ENCODE data around the gene DHCR24.

The DHCR24 gene

DNA sequence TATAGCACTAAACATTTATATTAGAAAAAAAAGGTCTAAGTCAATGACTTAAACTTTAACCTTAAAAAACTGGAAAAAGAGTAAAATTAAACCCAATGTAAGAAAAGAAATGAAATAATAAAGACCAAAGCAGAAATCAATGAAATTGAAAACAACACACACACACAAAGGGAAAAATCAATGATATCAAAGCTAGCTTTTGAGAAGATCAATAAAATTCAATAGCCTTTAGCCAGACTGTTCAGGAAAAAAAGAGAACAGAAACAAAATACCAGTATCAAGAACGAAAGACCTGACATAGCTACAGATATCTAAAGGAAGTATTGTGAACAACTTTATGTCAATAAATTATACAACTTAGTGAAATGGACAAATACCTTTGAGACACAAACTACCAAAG, 7.1 kb downstream of the DHCR24 start:
- Histone ChIP-seq H3K4me1 (ENCODE audit: control insufficient read depth, insufficient read depth, low read length) (no peaks in the 10 kb centered on the region; the same call in 1 of the 2 replicates), H3K27ac (ENCODE audit: low read length) (no peak overlapping the region), H3K9me3 (ENCODE audit: control insufficient read depth, insufficient read depth, low read length) (0 out of 2 replicates have a peak, but pooled peaks cover 1% of the 10 kb centered on the region), H3K27me3 (ENCODE audit: control insufficient read depth, insufficient read depth, low read length) (no peaks in the 10 kb centered on the region), H3K36me3 (ENCODE audit: control insufficient read depth, insufficient read depth, low read length) (peaks cover 22% of the 10 kb centered on the region), H3K4me3 (ENCODE audit: low read length) (no peak overlapping the region)
- no CpG with 5 or more reads among the region's 1 CpG for WGBS (ENCODE audit: insufficient coverage, insufficient read length)
- DNase-seq (ENCODE audit: low read depth, low spot score), result no peak

GRCh38 chr1:54876814-54877213, 10.2 kb downstream of the DHCR24 start:
- DNase-seq (ENCODE audit: low read depth, low spot score), result no peak
- no peak overlapping the region for H3K27ac ChIP-seq (ENCODE audit: low read length)
- H3K36me3 ChIP-seq (ENCODE audit: control insufficient read depth, insufficient read depth, low read length), result peaks cover 34% of the 10 kb centered on the region
- H3K27me3 ChIP-seq (ENCODE audit: control insufficient read depth, insufficient read depth, low read length), result no peaks in the 10 kb centered on the region
- no CpG with 5 or more reads among the region's 5 CpGs for WGBS (ENCODE audit: insufficient coverage, insufficient read length)
- no peaks in the 10 kb centered on the region for H3K4me1 ChIP-seq (ENCODE audit: control insufficient read depth, insufficient read depth, low read length)
- no peaks in the 10 kb centered on the region for H3K9me3 ChIP-seq (ENCODE audit: control insufficient read depth, insufficient read depth, low read length)
- no peak overlapping the region for H3K4me3 ChIP-seq (ENCODE audit: low read length)

GRCh38 chr1:54875000-54875399, 12.0 kb downstream of the DHCR24 start:
- Histone ChIP-seq H3K27me3 (ENCODE audit: control insufficient read depth, insufficient read depth, low read length) (no peaks in the 10 kb centered on the region), H3K9me3 (ENCODE audit: control insufficient read depth, insufficient read depth, low read length) (no peaks in the 10 kb centered on the region), H3K4me1 (ENCODE audit: control insufficient read depth, insufficient read depth, low read length) (no peaks in the 10 kb centered on the region), H3K4me3 (ENCODE audit: low read length) (no peak overlapping the region; the same call in 1 of the 2 replicates), H3K27ac (ENCODE audit: low read length) (no peak overlapping the region), H3K36me3 (ENCODE audit: control insufficient read depth, insufficient read depth, low read length) (peaks cover 45% of the 10 kb centered on the region)
- WGBS (ENCODE audit: insufficient coverage, insufficient read length), result no CpG with 5 or more reads among the region's 5 CpGs
- DNase-seq (ENCODE audit: low read depth, low spot score), result no peak

DNA sequence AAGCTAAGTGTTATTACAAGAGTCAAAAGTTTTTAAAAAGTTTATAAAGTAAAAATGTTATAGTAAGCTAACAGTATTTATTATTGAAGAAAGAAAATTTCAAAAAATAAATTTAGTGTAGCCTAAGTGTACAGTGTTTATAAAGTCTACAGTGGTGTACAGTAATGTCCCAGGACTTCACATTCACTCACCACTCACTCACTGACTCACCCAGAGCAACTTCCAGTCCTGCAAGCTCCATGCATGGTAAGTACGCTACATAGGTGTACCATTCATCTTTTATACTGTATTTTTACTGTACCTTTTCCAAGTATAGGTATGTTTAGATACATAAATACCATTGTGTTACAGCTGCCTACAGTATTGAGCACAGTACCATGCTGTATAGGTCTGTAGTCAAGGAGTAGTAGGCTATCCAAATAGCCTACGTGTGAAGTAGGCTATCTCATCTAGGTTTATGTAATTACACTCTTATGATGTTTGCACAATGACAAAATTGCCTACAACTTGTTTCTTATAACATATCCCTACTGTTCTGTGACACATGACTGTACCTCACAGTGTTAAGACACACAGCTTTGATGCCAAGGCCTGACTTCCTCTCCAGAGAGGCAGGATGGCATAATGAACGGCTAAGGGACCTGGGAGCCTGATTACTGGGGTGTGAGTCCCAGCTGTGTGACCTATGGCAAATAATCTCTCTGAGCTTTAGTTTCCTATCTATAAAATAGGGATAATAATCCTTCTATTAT, 12.7 kb downstream of the DHCR24 start:
- no peaks in the 10 kb centered on the region for H3K9me3 ChIP-seq (ENCODE audit: control insufficient read depth, insufficient read depth, low read length)
- DNase-seq (ENCODE audit: low read depth, low spot score), result no peak
- H3K4me3 ChIP-seq (ENCODE audit: low read length), result no peak overlapping the region
- H3K27ac ChIP-seq (ENCODE audit: low read length), result no peak overlapping the region
- H3K36me3 ChIP-seq (ENCODE audit: control insufficient read depth, insufficient read depth, low read length), result peaks cover 49% of the 10 kb centered on the region
- H3K4me1 ChIP-seq (ENCODE audit: control insufficient read depth, insufficient read depth, low read length), result no peaks in the 10 kb centered on the region
- no CpG with 5 or more reads among the region's 3 CpGs for WGBS (ENCODE audit: insufficient coverage, insufficient read length)
- H3K27me3 ChIP-seq (ENCODE audit: control insufficient read depth, insufficient read depth, low read length), result no peaks in the 10 kb centered on the region

GRCh38 chr1:54872036-54872331, 15.0 kb downstream of the DHCR24 start:
- Histone ChIP-seq H3K9me3 (ENCODE audit: control insufficient read depth, insufficient read depth, low read length) (no peaks in the 10 kb centered on the region), H3K4me3 (ENCODE audit: low read length) (no peak overlapping the region), H3K4me1 (ENCODE audit: control insufficient read depth, insufficient read depth, low read length) (no peaks in the 10 kb centered on the region), H3K27ac (ENCODE audit: low read length) (no peak overlapping the region), H3K36me3 (ENCODE audit: control insufficient read depth, insufficient read depth, low read length) (peaks cover 62% of the 10 kb centered on the region), H3K27me3 (ENCODE audit: control insufficient read depth, insufficient read depth, low read length) (no peaks in the 10 kb centered on the region)
- WGBS (ENCODE audit: insufficient coverage, insufficient read length), result no CpG with 5 or more reads among the region's 5 CpGs
- no peak for DNase-seq (ENCODE audit: low read depth, low spot score)

DNA sequence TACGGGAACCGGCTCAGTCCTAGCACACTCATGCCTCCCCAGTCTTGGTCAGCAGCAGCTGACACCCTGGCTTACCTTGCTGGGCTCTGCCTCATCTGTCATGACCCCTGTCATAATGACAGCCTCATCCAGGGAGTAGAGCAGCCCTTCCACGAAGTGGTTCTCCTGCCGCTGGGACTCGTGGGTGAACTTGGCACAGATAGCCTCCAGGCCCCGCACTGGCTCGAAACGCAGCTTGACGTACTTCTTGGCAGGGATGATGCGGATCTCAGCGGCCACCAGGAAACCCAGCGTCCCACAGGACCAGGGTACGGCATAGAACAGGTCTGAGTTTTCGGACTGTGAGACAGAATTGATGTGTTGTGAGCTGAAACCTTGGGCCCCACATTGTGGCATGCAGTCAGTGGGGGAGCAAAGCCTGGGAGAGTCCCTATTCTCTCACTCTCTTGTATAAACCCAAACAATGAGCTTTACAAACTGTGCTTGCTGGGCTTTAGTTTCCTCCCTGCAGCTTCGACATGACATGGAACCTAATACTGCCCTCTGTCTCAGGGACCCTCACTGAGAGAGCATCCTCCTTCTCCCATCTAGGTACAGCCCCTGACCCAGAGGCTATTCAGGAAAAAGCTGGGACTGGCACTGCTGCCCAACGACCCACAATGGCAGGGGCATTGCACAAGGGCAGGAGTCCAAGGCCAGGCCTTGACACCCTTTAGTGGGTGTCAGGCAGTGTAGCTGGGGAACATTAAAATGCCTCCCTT, 15.5 kb downstream of the DHCR24 start:
- Histone ChIP-seq H3K27ac (ENCODE audit: low read length) (no peak overlapping the region), H3K4me1 (ENCODE audit: control insufficient read depth, insufficient read depth, low read length) (no peaks in the 10 kb centered on the region), H3K27me3 (ENCODE audit: control insufficient read depth, insufficient read depth, low read length) (no peaks in the 10 kb centered on the region), H3K36me3 (ENCODE audit: control insufficient read depth, insufficient read depth, low read length) (peaks cover 68% of the 10 kb centered on the region), H3K4me3 (ENCODE audit: low read length) (no peak overlapping the region), H3K9me3 (ENCODE audit: control insufficient read depth, insufficient read depth, low read length) (no peaks in the 10 kb centered on the region)
- no CpG with 5 or more reads among the region's 16 CpGs for WGBS (ENCODE audit: insufficient coverage, insufficient read length)
- no peak for DNase-seq (ENCODE audit: low read depth, low spot score)

DNA sequence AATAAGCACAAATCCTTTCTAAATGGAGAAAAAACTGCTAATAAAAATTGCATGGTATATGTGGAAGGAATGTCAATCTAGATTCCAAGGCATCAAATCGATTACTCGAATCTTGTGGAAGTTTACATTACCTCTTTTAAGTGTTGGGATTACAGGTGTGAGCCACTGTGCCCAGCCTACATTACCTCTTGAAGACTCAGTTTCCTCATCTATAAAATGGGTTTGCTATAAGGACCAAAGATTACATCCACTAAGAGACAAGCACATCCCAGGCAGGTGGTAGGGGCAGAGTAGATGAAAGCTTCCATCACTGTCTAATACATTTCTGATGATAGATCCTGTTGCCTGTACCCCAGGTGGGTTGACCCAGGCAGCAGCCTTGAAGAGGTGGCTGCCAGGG, 16.1 kb downstream of the DHCR24 start:
- H3K4me3 ChIP-seq (ENCODE audit: low read length), result no peak overlapping the region
- no CpG with 5 or more reads among the region's 2 CpGs for WGBS (ENCODE audit: insufficient coverage, insufficient read length)
- H3K9me3 ChIP-seq (ENCODE audit: control insufficient read depth, insufficient read depth, low read length), result no peaks in the 10 kb centered on the region
- H3K36me3 ChIP-seq (ENCODE audit: control insufficient read depth, insufficient read depth, low read length), result peaks cover 70% of the 10 kb centered on the region
- DNase-seq (ENCODE audit: low read depth, low spot score), result no peak
- no peaks in the 10 kb centered on the region for H3K4me1 ChIP-seq (ENCODE audit: control insufficient read depth, insufficient read depth, low read length)
- no peaks in the 10 kb centered on the region for H3K27me3 ChIP-seq (ENCODE audit: control insufficient read depth, insufficient read depth, low read length)
- H3K27ac ChIP-seq (ENCODE audit: low read length), result no peak overlapping the region

GRCh38 chr1:54869173-54869851, 17.7 kb downstream of the DHCR24 start:
- WGBS (ENCODE audit: insufficient coverage, insufficient read length), result no CpG with 5 or more reads among the region's 6 CpGs
- H3K27ac ChIP-seq (ENCODE audit: low read length), result no peak overlapping the region
- H3K27me3 ChIP-seq (ENCODE audit: control insufficient read depth, insufficient read depth, low read length), result no peaks in the 10 kb centered on the region
- H3K36me3 ChIP-seq (ENCODE audit: control insufficient read depth, insufficient read depth, low read length), result peaks cover 71% of the 10 kb centered on the region
- no peaks in the 10 kb centered on the region for H3K4me1 ChIP-seq (ENCODE audit: control insufficient read depth, insufficient read depth, low read length)
- DNase-seq (ENCODE audit: low read depth, low spot score), result no peak
- no peaks in the 10 kb centered on the region for H3K9me3 ChIP-seq (ENCODE audit: control insufficient read depth, insufficient read depth, low read length)
- no peak overlapping the region for H3K4me3 ChIP-seq (ENCODE audit: low read length)

DNA sequence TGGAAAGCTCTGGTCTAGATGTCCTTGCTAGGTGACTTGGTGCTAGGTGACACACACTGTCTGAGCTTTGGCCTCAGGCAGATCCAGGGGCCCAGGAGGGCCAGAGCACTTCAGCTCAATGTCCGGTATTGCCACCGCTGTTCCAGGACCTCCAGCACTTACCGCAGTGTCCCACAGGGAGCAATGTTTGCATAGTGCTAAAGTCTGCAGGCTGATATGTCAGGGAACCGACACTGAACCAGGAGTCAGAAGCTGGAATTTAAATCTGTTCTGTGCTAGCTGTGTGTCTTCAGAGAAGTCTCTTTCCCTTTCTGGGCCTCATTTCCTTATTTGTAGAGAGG, 19.3 kb downstream of the DHCR24 start:
- no peak overlapping the region for H3K4me3 ChIP-seq (ENCODE audit: low read length)
- H3K4me1 ChIP-seq (ENCODE audit: control insufficient read depth, insufficient read depth, low read length), result no peaks in the 10 kb centered on the region
- H3K27ac ChIP-seq (ENCODE audit: low read length), result no peak overlapping the region
- no peak for DNase-seq (ENCODE audit: low read depth, low spot score)
- H3K27me3 ChIP-seq (ENCODE audit: control insufficient read depth, insufficient read depth, low read length), result no peaks in the 10 kb centered on the region
- H3K36me3 ChIP-seq (ENCODE audit: control insufficient read depth, insufficient read depth, low read length), result peaks cover 62% of the 10 kb centered on the region
- H3K9me3 ChIP-seq (ENCODE audit: control insufficient read depth, insufficient read depth, low read length), result no peaks in the 10 kb centered on the region
- no CpG with 5 or more reads among the region's 4 CpGs for WGBS (ENCODE audit: insufficient coverage, insufficient read length)

DNA sequence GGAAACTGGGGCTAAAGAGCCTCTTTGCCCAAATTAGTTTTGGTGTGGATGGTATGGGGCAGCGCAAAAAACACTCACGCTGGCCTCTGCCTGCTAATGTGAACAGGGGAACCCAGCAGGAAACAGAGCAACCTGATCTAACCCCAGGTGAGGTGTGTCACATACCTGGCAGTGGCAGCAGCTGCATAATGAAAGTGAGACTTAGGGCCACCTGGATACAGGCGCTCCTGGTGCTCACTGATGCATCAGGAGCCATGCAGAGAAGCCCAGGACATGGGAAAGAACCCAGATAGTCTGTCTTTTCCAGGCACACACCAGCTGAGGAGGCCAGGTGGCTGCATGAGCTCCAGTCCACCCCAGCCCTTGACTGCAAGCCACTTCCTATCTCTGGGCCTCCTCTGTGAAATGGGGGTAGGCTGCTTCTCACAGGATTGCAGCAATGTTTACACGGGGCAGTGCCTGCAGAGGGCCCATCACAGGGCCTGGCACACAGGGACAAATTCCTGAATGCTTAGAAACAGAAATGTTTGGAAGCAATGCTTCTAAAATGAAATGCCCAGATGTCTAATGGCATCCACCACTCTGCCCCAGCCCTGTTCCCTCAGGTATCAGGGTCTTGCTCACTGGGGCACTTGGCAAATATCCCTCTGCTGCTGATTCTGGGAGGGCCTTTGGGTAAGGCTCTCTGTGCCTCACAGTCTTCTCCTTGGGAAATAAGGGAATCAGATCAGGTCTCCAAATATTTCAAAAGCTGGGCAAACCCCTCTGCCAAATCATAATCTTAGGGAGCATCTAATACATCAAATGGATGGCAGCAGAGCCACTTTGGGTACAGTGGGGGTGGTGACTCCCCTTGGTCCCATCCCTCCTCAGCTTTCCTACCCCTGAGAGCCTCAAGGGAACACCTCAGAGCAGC, 19.9 kb downstream of the DHCR24 start:
- no peak for DNase-seq (ENCODE audit: low read depth, low spot score)
- Histone ChIP-seq H3K27me3 (ENCODE audit: control insufficient read depth, insufficient read depth, low read length) (no peaks in the 10 kb centered on the region), H3K27ac (ENCODE audit: low read length) (no peak overlapping the region), H3K4me3 (ENCODE audit: low read length) (no peak overlapping the region), H3K36me3 (ENCODE audit: control insufficient read depth, insufficient read depth, low read length) (peaks cover 61% of the 10 kb centered on the region), H3K9me3 (ENCODE audit: control insufficient read depth, insufficient read depth, low read length) (no peaks in the 10 kb centered on the region), H3K4me1 (ENCODE audit: control insufficient read depth, insufficient read depth, low read length) (no peaks in the 10 kb centered on the region)
- no CpG with 5 or more reads among the region's 4 CpGs for WGBS (ENCODE audit: insufficient coverage, insufficient read length)
